Activated CD4-positive, alpha-beta memory T cell treated with anti-CD3 and anti-CD28 coated beads for 36 hours (primary cell): ENCODE data around the gene AADACL3. TPM values are rescaled to one million over a fixed set of nuclear protein-coding genes. Genes with fewer than 3 reads are reported as not detected.
"Not testable (repeated sequence)": the region's sequence is repeated elsewhere in the genome, so short reads cannot be mapped to it uniquely, and the experiment has no call there.

ENCODE experiments used
- CTCF ChIA-PET: fragments of 350-600 bp; sonication (Branson Sonifier 250); formaldehyde crosslinking; loops from one replicate; lab custom pipeline; 2021; ENCODE audit warnings: antibody characterized with exemption, inconsistent platforms; lab: Charles Lee
- POLR2A ChIA-PET: fragments of 350-600 bp; sonication (Branson Sonifier 250); formaldehyde crosslinking; loops from one replicate; lab custom pipeline; 2021; ENCODE audit warnings: antibody characterized with exemption; lab: Charles Lee
- DNase-seq: peaks from one replicate; pipeline ENCODE4 v3.0.0-alpha.2; 2020
- H3K27ac Mint-ChIP-seq: one replicate; pipeline ENCODE4 v1.8.0; 2021; ENCODE audit warnings: mixed read lengths
- H3K27me3 Mint-ChIP-seq: one replicate; pipeline ENCODE4 v1.8.0; 2021; ENCODE audit warnings: mixed read lengths
- H3K36me3 Mint-ChIP-seq: one replicate; pipeline ENCODE4 v1.8.0; 2021; ENCODE audit warnings: mixed read lengths
- H3K4me1 Mint-ChIP-seq: one replicate; pipeline ENCODE4 v1.8.0; 2021; ENCODE audit warnings: low read depth, mixed read lengths
- H3K4me3 Mint-ChIP-seq: one replicate; pipeline ENCODE4 v1.8.0; 2021; ENCODE audit warnings: mild to moderate bottlenecking, mixed read lengths
- H3K9me3 Mint-ChIP-seq: one replicate; pipeline ENCODE4 v1.8.0; 2021; ENCODE audit warnings: mixed read lengths
- intact Hi-C: fragments of 100-400 bp; cut with micrococcal nuclease; formaldehyde crosslinking; loops from one replicate; pipeline ENCODE4 v1.15.1; 2023
- total RNA-seq, 2 experiments: library from RNA; stranded (reverse); gene quantifications; one replicate each; pipeline ENCODE4 v1.2.3, GENCODE V29; 2021

The AADACL3 gene
- total RNA-seq, 2 experiments from 2014 or later = not detected

DNA sequence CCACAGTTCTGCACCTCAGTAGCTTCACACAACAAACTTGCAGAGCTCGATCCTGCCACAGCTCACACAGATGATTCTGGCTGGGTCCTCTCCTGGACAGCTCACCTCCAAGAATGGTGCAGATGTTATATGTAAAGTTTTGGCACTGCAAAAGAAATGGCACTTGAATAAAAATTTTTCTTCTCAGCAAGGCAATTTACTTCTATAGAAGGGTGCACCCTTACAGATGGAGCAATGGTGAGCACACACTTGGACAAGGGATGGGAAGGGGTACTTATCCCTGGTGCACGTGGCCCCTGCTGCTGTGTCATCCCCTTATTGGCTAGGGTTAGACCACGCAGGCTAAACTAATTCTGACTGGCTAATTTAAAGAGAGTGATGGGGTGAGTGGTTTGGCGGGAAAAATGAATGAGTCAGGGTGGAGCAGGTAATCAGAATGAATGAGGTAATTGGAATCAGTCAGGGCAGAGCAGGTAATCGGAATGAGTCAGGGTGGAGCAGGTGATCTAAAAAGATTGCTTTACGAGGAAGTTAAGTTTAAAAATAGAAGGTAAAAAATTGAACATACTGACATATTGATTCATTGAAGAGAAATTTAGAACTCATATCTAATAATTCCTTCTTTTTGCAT lies 12.0 kb upstream of the AADACL3 start:
- H3K36me3 Mint-ChIP-seq = peaks cover 2% of the 10 kb centered on the region
- CTCF ChIA-PET = interaction anchor here (1.0 kb wide), 1 partner anchor 45 kb away, joined by 3 read pairs; no protein-coding TSS in a partner anchor
- H3K27ac Mint-ChIP-seq = no peak overlapping the region
- POLR2A ChIA-PET = no interaction called here
- H3K9me3 Mint-ChIP-seq = peaks cover 25% of the 10 kb centered on the region
- no peak overlapping the region for H3K4me3 Mint-ChIP-seq
- peaks cover 12% of the 10 kb centered on the region for H3K27me3 Mint-ChIP-seq
- no peaks in the 10 kb centered on the region for H3K4me1 Mint-ChIP-seq
- no peak for DNase-seq
- intact Hi-C loops = no loop called here

DNA sequence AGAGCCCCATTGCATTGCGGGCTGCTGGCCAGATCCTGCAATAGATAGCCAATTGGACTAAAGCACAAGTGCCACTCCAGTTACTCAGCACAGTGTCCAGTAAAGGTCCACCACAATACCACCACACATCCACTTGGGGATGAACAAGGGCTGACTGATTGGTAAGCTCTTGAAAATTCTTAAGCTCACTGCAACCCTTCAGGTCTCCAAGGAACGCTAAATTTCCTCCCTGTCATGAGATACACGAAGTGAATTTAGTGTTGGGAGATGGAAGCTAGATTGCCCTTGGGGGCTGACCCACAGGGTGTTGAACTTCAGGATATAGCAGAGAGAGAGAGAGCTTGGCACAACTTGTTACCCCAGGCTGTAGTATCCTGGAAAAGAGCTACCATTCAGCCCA lies 9.8 kb upstream of the AADACL3 start:
- DNase-seq = no peak
- intact Hi-C loops = no loop called here
- peaks cover 2% of the 10 kb centered on the region for H3K36me3 Mint-ChIP-seq
- POLR2A ChIA-PET = no interaction called here
- no peak overlapping the region for H3K4me3 Mint-ChIP-seq
- peaks cover 25% of the 10 kb centered on the region for H3K9me3 Mint-ChIP-seq
- no peak overlapping the region for H3K27ac Mint-ChIP-seq
- H3K27me3 Mint-ChIP-seq = peaks cover 3% of the 10 kb centered on the region
- CTCF ChIA-PET = no interaction called here
- no peaks in the 10 kb centered on the region for H3K4me1 Mint-ChIP-seq

DNA sequence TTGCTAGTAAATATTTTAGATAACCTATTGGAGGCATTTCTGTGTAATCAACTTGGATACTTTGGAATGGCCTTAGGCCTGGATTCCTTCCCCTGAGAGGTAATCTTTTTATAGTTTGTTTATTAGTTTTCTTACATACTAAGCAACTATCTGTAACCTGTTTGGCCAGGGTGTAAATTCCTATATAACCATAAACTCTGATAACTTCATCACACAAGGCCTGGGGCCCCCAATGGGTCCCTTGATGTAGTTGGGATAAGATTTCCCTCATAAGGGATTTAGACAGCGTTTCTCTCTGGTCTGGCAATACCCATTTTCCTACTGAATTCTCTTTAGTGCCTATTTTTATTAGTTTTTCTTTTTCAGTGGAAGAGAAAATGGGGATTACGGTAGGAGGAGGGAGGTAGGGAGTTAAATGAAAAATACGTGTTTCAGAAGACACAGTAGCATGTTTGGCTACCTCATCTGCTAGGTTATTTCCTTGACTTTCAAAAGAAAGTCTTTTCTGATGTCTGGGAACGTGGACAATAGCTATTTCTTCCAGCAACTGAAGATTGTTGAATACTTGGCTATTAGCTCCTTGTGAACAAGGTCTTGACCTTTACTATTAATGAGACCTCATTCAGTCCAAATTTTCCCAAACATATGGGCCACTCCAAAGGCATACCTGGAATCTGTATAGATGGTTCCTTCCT lies 7.4 kb upstream of the AADACL3 start:
- POLR2A ChIA-PET = no interaction called here
- no peaks in the 10 kb centered on the region for H3K4me1 Mint-ChIP-seq
- no peak for DNase-seq
- H3K27ac Mint-ChIP-seq = no peak overlapping the region
- peaks cover 16% of the 10 kb centered on the region for H3K9me3 Mint-ChIP-seq
- peaks cover 3% of the 10 kb centered on the region for H3K27me3 Mint-ChIP-seq
- H3K36me3 Mint-ChIP-seq = peaks cover 2% of the 10 kb centered on the region
- intact Hi-C loops = no loop called here
- CTCF ChIA-PET = no interaction called here
- no peak overlapping the region for H3K4me3 Mint-ChIP-seq

DNA sequence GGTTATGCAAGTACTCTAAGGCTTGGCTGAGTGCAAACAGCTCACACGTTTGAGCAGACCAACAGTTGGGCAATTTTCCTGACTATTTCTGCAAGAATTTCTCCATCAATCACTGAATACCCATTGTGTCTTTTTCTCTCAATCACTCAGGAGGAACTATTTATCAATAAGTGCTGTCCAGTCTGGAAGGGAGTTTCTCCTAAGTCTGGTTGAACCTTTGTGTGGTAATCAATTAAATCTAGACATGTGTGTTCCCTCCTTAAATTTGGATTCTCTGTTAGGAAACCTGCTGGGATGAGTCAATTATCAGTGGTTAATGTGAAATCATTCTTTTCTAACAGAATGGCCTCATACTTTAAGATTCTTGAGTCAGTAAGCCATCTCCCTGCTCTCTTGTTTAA lies 6.8 kb upstream of the AADACL3 start:
- ChIA-PET CTCF (no interaction called here), POLR2A (no interaction called here)
- intact Hi-C loops = no loop called here
- peaks cover 7% of the 10 kb centered on the region for H3K27me3 Mint-ChIP-seq
- H3K36me3 Mint-ChIP-seq = peaks cover under 1% of the 10 kb centered on the region
- H3K4me3 Mint-ChIP-seq = no peak overlapping the region
- peaks cover 11% of the 10 kb centered on the region for H3K9me3 Mint-ChIP-seq
- H3K4me1 Mint-ChIP-seq = no peaks in the 10 kb centered on the region
- no peak overlapping the region for H3K27ac Mint-ChIP-seq
- no peak for DNase-seq

DNA sequence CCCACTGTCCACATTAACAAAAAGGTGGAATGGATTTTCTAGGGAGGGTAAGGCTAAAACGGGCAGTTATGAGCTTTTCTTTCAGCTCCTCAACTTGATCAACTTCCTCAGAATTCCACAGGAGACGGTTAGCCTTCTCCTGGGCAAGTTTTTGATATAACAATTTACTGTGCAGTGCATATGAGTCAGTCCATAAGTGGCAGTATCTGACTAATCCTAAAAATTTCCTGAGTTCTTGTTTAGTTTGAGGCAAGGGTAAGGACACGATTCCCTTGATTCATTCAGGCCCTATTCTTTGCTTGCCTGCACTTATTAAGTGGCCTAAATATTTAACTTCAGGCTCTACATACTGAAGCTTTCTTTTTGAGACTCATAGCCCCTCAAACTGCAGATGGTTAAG lies 6.2 kb upstream of the AADACL3 start:
- no peaks in the 10 kb centered on the region for H3K4me1 Mint-ChIP-seq

DNA sequence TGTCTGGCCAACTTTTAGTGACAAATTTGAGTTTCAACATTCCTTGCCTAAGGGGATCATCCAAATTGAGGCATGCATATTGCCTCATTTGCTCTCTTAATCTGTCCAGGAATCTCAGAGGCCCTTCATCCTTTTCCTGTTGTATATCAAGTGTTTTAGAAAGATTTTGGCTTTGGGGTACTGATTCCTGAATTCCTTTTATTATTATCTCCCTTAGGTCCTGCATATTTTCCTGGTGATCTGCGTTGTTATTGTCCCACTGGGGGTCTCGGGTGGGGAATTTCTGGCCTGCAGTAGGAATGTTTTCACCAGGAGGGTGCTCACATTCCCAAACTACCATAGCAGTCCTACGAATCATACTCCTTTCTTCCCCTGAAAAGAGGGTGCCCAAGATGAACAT lies 4.4 kb upstream of the AADACL3 start:
- Mint-ChIP-seq H3K9me3 (no peaks in the 10 kb centered on the region), H3K36me3 (no peaks in the 10 kb centered on the region), H3K27ac (no peak overlapping the region), H3K4me3 (no peak overlapping the region), H3K27me3 (peaks cover 14% of the 10 kb centered on the region), H3K4me1 (no peaks in the 10 kb centered on the region)
- POLR2A ChIA-PET = no interaction called here
- no peak for DNase-seq
- intact Hi-C loops = no loop called here
- CTCF ChIA-PET = no interaction called here

More for the DNA sequence above, 6.2 kb upstream of the AADACL3 start:
- intact Hi-C loops = no loop called here
- CTCF ChIA-PET = no interaction called here
- Mint-ChIP-seq H3K27me3 (peaks cover 7% of the 10 kb centered on the region), H3K9me3 (peaks cover 5% of the 10 kb centered on the region), H3K27ac (no peak overlapping the region), H3K4me3 (no peak overlapping the region), H3K36me3 (no peaks in the 10 kb centered on the region)
- POLR2A ChIA-PET = no interaction called here
- no peak for DNase-seq

DNA sequence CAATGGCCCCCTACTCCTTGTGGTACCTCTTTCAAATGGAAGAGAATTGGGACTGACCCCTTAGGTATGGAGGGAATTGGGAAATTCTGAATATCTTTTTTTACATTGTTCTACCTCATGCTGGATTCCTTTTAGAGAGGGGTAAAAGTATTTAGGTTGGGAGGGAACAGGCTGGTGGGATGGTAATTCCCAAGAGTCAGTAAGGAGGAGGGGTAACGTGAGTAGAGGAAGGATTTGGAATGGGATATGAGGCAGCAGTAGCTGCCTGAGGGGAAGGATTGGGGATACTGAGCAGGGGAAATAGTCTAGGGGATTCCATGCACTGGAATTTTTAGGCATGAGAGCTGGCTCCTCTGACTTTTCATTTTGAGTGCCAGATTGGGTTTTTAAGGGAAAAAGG lies 3.8 kb upstream of the AADACL3 start:
- ChIA-PET POLR2A (no interaction called here), CTCF (no interaction called here)
- no peak overlapping the region for H3K4me3 Mint-ChIP-seq
- H3K27ac Mint-ChIP-seq = no peak overlapping the region
- no peak for DNase-seq
- no peaks in the 10 kb centered on the region for H3K4me1 Mint-ChIP-seq
- H3K9me3 Mint-ChIP-seq = no peaks in the 10 kb centered on the region
- intact Hi-C loops = no loop called here
- H3K36me3 Mint-ChIP-seq = no peaks in the 10 kb centered on the region
- peaks cover 14% of the 10 kb centered on the region for H3K27me3 Mint-ChIP-seq

DNA sequence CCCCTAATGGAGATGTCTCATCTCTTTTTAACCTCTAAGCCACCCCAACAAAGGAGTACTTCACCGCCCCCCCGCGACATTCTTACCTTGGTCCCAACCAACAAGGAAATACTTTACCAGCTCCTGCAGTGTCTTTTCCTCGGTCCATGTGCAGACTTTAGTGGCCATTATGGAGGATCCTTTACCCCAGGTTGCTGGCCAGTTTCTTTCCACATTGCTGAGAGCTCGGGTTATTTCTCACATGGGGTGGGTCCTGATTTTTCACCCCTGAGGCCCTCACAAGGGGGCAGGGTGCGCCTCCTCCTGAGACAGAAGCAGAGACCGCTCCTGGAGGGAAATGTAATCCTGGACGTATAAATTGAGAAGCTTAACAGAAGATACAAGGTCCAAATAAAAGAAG lies 3.0 kb upstream of the AADACL3 start:
- H3K9me3 Mint-ChIP-seq = no peaks in the 10 kb centered on the region
- intact Hi-C loops = no loop called here

DNA sequence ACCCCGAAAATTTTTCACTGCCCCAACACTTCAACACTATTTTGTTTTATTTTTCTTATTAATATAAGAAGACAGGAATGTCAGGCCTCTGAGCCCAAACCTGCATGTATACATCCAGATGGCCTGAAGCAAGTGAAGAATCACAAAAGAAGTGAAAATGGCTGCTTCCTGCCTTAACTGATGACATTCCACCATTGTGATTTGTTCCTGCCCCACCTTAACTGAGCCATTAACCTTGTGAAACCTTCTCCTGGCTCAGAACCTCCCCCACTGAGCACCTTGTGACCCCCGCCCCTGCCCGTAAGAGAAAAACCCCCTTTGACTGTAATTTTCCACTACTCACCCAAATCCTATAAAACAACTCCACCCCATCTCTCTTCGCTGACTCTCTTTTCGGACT lies 2.3 kb upstream of the AADACL3 start:
- DNase-seq, POLR2A ChIA-PET, H3K36me3 Mint-ChIP-seq, CTCF ChIA-PET, H3K4me3 Mint-ChIP-seq, H3K27ac Mint-ChIP-seq, intact Hi-C loops, H3K4me1 Mint-ChIP-seq, H3K9me3 Mint-ChIP-seq: not testable (repeated sequence)
- peaks cover 14% of the 10 kb centered on the region for H3K27me3 Mint-ChIP-seq

More for the DNA sequence above, 3.0 kb upstream of the AADACL3 start:
- ChIA-PET POLR2A (no interaction called here), CTCF (no interaction called here)
- no peak overlapping the region for H3K27ac Mint-ChIP-seq
- no peak overlapping the region for H3K4me3 Mint-ChIP-seq
- no peak for DNase-seq
- H3K36me3 Mint-ChIP-seq = no peaks in the 10 kb centered on the region
- H3K4me1 Mint-ChIP-seq = no peaks in the 10 kb centered on the region
- H3K27me3 Mint-ChIP-seq = peaks cover 14% of the 10 kb centered on the region

DNA sequence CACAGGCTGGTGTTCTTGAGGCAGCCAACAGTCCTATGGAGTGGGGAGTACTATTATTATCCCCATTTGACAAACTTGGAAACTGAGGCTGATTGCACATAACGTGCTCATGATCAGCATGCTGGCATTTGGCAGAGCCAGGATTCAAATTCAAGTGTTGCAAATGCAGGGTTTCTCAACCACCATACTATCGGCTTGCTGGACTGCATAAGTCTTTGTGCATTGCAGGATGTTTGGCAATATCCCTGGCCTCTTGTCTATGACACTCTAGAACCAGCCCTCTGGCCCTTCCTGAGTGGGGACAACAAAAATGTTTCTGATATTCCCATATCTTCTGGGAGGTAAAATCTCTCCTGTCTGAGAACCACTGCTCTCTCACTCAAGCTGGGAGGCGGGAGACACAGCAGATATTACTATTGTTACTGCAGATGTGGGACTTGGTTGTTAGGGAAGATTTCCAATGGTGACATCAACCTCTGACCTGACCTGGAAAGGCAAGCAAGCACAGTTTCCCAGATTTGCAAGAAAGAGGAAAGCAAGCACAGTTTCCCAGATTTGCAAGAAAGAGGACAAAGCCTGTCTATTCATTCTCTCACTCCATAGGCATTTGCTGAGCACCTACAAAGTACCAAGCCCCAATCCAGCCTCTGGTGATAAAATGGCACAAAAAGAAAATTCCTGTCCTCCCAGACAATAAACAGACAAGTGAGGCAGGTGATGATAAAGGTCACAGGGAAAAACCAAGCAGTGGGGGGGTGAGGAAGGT lies 1.0 kb upstream of the AADACL3 start:
- Mint-ChIP-seq H3K27me3 (peaks cover 14% of the 10 kb centered on the region), H3K36me3 (no peaks in the 10 kb centered on the region), H3K27ac (no peak overlapping the region), H3K9me3 (no peaks in the 10 kb centered on the region), H3K4me3 (no peak overlapping the region), H3K4me1 (no peaks in the 10 kb centered on the region)
- POLR2A ChIA-PET = no interaction called here
- DNase-seq = no peak
- CTCF ChIA-PET = no interaction called here
- intact Hi-C loops = no loop called here

DNA sequence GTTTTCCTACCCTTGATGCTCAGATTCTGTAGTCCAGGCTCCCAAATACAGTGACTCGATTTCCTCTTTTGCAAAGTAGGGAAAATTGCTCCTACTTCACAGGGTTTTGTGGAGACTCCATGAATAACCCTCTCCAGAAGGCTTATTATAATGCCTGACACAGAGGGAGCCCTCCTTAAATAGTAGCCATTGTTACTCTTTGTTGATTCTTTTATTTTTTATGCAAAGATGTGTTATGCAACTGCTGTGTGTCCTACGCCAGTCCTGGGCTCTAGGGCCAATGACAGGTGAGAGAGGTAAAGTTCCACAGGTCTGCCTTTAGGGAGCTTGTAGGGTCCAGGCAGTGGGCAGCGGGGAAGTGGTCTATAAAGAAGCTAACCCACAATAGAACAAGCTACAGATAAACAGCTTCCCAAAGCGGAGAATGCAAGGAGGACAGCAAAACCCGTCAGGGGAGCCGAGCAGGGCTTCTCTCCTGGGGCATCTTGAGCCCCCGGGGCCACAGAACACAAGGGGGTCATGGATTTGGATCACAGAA lies 1.5 kb downstream of the AADACL3 start:
- Mint-ChIP-seq H3K27ac (no peak overlapping the region), H3K27me3 (peaks cover 16% of the 10 kb centered on the region), H3K36me3 (no peaks in the 10 kb centered on the region), H3K4me3 (no peak overlapping the region), H3K9me3 (no peaks in the 10 kb centered on the region), H3K4me1 (no peaks in the 10 kb centered on the region)
- intact Hi-C loops = no loop called here
- no peak for DNase-seq
- ChIA-PET CTCF (no interaction called here), POLR2A (no interaction called here)

DNA sequence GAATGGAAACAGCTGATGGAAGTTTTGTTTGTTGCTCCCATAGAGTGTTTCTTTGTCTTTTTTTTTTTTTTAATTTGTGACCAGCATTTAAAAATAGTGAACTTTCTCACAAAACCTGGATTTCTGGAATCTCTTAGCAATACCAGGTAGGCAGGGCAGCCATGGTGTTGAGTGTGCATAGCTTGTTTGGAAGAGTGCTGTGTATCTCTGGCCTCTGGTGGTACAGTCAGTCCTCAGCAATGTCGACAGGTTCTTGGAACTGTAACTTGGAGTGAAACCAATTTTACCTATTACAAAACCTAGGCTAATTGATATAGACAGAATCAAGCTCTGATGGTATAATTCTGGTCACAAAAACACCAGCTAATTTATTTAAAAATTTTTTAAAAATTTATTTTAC lies 6.7 kb downstream of the AADACL3 start:
- ChIA-PET POLR2A (no interaction called here), CTCF (no interaction called here)

More for the DNA sequence above, 6.7 kb downstream of the AADACL3 start:
- no peaks in the 10 kb centered on the region for H3K4me1 Mint-ChIP-seq
- no peak overlapping the region for H3K27ac Mint-ChIP-seq
- no peaks in the 10 kb centered on the region for H3K36me3 Mint-ChIP-seq
- intact Hi-C loops = no loop called here
- no peak overlapping the region for H3K4me3 Mint-ChIP-seq
- no peaks in the 10 kb centered on the region for H3K9me3 Mint-ChIP-seq
- no peak for DNase-seq
- peaks cover 17% of the 10 kb centered on the region for H3K27me3 Mint-ChIP-seq
